Fibroblast of the aortic adventitia (primary cell): ENCODE results near the gene PDZD2. TPM values are rescaled to one million over a fixed set of nuclear protein-coding genes. Genes with fewer than 3 reads are reported as not detected.
A peak's percentile ranks its signal among the peaks of the same experiment; 100 is the strongest.

Experiments used
- DNase-seq: peaks from one replicate; pipeline ENCODE4 v3.0.0-alpha.2; 2010; ENCODE audit warnings: low read depth
- H3K4me3 ChIP-seq: 2 replicates; pipeline ENCODE4 v1.5.1; 2011; ENCODE audit warnings: low read depth, mild to moderate bottlenecking, control low read depth, low read length, moderate library complexity
- CTCF ChIP-seq: IDR thresholded peaks from 2 replicates; pipeline ENCODE4 v1.5.1; 2011; ENCODE audit warnings: mild to moderate bottlenecking, low read length, control low read depth, inconsistent platforms; ENCODE audit not compliant: insufficient read depth
- total RNA-seq: library from RNA; depleted of rRNA; stranded (reverse); fragments of >200 nt; gene quantifications from 2 replicates; pipeline ENCODE4 v1.2.3, GENCODE V29; 2012; ENCODE audit warnings: low replicate concordance

Gene PDZD2
- total RNA-seq, 1 donor = under 0.01 TPM

DNA sequence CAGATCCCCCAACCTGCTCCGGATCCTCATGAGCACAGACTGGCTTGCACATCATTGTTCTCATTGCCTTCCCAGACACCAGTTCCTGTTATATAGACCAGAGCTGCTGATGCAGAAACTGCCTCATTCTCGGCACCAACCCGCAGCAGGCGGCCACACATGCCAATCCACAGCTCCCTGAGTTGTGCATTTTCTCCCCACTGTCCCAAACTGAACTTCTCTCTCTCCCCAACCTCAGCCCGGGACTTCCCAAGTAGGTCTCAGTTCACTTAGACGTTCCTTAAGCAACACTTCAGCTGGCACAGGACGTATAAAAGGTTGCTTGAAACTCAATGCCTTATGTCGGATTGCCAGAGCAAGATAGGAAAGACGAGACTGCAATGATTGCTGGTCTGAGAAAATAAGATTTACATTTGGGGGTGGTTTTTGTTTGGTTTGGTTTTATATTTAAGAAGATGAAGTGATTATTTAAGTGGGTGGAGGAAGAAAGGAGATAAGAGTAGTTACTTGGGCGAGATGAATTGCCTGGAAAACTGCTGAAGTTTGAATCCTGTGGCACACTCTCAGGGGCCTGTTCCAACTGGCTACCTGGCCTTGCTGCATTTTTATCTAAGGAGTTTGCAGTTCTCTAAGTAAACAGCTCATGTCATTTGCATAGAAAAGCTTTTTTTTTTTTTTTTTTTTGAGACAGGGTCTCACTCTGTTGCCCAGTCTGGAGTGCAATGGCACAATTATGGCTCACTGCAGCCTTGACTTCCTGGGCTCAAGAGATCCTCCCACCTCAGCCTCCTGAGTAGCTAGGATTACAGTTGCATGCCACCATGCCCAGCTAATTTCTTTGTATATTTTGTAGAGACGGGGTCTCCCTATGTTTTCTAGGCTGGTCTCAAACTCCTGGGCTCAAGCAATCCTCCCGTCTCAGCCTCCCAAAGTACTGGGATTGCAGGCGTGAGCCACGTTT, 379.8 kb downstream of the PDZD2 start:
- TF ChIP-seq CTCF = no peak
- H3K4me3 ChIP-seq = no peak overlapping the region
- DNase-seq = no peak

- TF ChIP-seq CTCF = no peak
- peak overlapping the region; percentile 48 for H3K4me3 ChIP-seq
- no peak for DNase-seq
These were observed 381.3 kb downstream of the PDZD2 start for GRCh38 chr5:32020271-32020670.

DNA sequence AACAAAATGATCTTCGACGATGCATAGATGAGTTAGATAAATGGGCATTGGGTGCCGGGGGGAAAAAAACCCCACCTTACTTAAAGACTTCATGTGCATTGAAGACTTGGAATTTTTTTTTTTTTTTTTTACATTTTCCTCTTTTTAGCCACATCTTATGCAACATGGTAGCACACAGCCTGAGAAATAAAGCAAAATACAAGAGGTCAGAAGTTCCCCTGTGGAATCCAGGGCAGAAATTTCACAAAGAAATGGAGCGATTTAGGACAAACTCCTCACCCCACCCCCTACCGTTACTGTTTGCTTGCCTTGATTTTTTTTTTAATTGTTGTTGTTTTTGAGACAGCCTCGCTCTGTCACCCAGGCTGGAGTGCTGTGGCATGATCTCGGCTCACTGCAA, 382.0 kb downstream of the PDZD2 start:
- TF ChIP-seq CTCF = no peak
- no peak for DNase-seq
- H3K4me3 ChIP-seq = no peak overlapping the region

GRCh38 chr5:32021771-32022170, 382.8 kb downstream of the PDZD2 start:
- no peak for TF ChIP-seq CTCF
- no peak for DNase-seq

DNA sequence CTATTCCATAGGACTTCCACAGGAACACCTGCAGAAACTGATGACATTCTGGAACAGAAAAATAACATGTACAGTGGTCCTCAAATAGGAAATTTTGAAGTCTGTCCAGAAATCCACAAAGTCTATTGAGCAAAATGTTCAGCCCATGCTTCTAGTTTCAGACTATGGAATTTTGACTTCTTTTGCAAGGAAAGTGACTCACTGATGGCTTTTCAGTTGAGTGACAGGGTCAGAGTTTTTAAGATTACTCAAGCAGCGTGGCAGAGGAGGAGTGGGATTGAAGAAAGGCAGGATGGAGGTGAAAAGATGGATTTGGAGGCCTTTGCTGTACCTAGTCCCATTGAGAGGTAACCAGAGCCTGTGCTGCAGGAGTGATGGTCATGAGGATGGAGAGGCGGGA, 383.7 kb downstream of the PDZD2 start:
- DNase-seq = no peak
- no peak for TF ChIP-seq CTCF

More at GRCh38 chr5:32021771-32022170, 382.8 kb downstream of the PDZD2 start:
- H3K4me3 ChIP-seq = no peak overlapping the region

GRCh38 chr5:32023816-32024215, 384.9 kb downstream of the PDZD2 start:
- H3K4me3 ChIP-seq = no peak overlapping the region
- no peak for DNase-seq
- TF ChIP-seq CTCF = no peak

More for the DNA sequence above, 383.7 kb downstream of the PDZD2 start:
- no peak overlapping the region for H3K4me3 ChIP-seq
